DMS53 (cell line): ENCODE results near the gene CLSTN2.

Experiments used
- DNase-seq: peaks from one replicate; lab custom pipeline; 2025; lab: John Stamatoyannopoulos, UW

The CLSTN2 gene

DNA sequence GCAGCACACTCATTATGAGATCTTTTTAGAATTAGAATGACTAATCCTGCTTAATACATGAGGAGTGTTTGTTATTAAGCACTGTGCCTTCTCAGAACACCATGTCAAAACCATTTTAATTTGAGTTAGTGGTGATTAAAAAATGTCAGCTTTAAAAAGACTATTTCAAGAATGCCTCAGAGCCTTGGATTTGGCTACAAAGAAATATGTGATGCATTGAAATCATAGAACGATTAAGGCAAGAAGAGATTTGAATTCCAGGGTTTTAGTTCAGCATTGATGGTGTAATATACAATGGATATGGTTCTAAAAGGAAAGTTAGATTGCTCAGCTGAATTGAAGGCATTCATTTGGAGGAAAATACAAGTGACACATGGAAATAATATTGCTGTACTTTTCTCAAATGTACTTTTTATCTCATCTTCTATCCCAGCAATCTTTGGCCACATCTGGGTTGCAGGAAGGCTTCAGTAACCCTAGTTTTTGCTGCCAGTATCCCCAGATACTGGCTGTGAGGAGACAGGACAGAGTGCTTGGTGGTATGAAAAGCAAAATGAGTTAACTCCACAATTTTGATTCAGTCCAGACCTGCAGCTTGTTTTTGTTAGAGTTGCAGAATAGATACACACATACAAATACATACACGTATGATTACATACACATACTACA is 303.8 kb downstream of the CLSTN2 start:
- no peak for DNase-seq

DNA sequence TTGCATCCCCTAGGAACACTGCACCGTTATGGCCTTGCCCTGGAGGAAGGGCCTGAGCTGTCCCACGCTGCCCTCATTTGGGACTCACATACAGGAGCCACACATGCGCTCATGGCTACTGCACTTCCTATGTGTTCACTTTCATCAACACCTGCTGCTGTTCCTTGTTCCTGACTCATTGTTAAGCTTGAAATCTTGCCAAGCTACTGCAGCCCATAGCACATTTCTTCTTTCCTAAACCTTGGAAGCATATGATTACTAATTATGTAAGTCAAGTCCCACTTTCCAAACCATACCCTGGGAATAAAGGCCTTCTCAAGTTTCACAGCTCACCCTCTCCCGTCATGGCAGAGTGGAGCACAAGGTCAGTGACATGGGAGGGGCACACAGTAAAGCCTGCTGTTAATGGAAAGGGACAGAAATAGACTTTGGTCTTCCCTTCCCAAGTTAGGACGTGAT is 307.9 kb downstream of the CLSTN2 start:
- peak; percentile 34 for DNase-seq

DNA sequence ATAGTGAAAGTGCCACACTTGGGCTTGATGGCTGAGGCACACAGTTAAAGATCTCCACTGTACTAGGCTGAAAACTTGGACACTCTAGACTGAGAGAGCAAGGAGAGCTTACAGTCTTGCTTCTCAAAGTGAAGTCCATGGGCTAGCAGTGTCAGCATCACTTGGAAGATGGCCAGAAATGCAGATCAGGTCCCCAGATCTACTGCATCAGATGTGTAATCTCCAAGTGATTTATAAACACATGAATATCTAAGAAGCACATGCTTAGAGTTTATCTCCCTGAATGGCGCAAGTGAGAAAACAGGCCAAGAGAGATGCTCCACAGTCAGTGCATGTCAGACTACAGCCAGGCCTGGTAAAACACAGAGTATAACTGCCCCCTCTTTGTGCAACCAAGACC is 308.6 kb downstream of the CLSTN2 start:
- DNase-seq, result no peak

DNA sequence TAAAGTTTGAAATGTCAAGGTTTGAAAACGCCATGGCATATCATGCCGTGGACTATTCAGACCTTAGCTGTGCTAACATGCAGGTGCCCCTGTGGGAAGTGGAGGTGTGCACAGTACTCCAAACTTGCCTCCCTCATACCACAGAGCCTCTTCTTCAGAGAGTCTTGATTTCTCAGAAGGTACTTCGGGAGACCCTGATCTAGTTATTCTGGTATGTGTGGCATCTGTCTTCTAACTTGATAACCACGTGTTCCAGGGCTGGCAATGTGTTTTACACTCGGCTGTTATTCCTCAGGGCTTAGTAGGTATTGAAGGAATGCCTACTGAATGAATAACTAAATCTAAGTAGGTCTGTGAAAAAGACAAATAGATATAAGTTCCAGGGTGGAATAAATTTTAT is 309.9 kb downstream of the CLSTN2 start:
- no peak for DNase-seq

DNA sequence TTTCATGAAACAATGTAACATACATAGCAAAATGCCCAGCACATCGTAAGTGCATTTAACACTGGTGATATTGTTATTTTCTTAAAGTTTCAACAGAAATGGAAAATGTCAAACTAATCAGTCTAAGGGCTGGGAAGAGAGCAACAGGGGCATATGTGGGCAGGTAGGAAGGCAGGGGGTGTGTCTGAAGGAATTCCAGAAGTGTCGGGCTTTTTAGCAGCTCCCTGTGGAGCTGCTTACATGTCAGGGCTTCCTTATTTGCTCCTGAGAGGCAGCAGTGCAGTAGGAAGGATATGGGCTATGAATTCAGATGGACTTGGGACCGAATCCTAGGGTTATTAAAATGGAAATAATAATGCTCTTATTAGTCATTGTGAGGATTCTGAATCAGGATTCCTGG is 311.6 kb downstream of the CLSTN2 start:
- DNase-seq, result no peak

DNA sequence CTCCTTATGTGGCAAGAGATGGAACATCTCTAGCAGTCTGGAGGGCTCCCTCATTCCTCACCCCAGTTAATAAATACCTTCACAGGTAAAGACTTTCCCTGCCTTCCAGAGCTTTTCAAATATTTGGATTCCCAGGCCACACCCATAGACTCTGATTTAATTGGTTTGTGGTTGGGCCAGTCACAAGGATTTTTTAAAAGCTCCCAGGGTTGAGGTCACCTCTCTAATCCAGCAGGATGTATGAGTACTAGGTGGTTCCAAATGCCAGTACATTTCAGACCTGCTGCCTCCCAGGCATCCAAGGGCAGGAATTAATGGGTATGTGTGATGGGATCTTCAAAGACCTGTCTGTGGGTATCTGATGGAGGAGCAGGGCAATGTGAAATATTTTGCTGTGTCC is 312.8 kb downstream of the CLSTN2 start:
- DNase-seq, result no peak

DNA sequence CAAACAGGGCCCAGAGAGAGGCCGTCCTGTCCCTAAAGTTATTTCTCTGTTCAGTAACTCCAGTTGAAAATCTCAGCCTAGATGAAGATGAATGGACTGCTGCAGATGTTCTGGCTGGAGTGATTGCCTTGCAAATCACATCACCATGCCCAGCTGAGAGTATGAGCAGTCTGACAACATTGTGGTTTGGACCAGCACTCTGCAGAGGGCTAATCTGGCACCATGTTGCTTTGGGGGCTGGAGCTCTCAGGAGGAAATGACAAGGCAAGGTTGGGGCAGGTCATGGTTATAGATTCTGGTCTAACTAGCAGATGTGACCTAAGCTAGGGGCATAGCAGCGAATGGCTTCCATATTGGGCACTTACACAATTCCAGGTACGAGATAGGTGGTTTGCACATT is 314.2 kb downstream of the CLSTN2 start:
- DNase-seq, result no peak

DNA sequence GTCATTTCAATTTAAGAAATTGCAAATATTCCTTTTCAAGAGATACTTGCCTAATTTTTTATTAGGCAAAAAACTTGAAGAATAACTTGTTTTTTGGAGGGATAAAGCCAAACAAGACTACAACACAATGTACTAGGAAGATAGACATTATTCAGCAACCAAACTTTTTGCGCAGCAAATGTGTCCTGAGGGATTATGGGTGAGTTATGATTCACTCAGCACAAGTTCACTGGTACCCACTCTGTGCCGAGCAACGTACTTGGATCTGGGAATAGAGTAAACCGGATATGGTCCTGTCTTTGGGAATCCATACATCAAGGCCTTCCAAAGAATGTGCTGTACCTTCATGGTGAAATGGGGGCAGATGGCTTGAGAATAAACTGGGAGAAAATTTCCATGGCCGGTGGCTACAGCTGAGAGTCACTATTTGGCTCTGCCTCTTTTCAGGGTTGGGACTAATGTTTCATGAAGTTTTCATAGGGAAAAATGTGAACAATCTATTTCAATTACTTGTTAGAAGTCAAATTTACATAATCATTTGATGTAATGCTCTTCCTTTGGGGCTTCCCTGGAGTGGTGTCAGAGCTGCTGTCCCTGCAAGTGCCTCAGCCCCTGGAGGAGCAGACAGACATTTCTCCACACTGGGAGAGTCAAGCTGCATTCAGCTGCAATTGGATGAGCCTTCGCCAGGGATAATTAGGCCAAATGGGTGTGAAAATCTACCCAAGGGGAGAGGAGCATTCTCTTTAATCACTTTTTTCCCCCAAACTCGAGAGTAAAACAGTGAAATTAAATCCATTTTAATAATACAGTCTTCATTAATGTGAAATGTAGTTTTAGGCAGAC is 315.2 kb downstream of the CLSTN2 start:
- no peak for DNase-seq

DNA sequence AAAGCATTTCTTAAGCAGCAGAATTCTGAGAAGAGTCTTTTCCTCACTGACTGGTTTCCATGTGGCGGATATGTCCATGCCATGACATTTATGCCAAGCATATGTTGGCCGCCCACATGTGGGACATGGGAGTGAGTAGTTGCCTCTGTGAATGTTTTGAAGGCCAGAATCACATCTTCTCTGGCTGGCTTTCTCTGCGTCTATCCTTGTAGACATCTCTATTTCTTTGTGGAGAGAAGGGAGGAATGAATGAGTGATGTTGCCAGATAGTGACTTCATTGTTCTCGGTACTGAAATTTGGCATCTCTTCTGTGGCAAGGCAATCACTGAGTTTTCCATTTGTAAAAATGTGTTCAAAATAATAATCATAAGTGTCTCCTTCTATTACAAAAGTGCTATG is 316.0 kb downstream of the CLSTN2 start:
- no peak for DNase-seq

DNA sequence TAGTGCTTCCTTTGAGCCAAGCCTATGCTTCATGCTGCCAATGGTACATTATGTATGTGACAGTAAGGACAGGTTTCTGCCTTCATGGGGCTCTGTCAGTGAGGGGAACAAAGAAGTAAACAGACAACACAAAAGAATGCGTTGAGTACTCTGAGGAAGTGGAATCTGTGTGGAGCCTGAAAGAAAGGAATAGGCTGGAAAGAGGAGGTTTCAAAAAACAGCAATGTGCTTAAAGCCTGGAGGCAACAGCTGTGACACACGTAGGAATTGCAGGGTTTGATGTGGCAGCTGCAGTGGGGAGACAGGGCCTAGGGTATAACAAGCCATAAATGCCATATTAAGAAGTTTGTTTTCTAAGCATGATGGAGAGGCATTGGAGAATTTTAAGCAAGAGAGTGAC is 316.7 kb downstream of the CLSTN2 start:
- no peak for DNase-seq

DNA sequence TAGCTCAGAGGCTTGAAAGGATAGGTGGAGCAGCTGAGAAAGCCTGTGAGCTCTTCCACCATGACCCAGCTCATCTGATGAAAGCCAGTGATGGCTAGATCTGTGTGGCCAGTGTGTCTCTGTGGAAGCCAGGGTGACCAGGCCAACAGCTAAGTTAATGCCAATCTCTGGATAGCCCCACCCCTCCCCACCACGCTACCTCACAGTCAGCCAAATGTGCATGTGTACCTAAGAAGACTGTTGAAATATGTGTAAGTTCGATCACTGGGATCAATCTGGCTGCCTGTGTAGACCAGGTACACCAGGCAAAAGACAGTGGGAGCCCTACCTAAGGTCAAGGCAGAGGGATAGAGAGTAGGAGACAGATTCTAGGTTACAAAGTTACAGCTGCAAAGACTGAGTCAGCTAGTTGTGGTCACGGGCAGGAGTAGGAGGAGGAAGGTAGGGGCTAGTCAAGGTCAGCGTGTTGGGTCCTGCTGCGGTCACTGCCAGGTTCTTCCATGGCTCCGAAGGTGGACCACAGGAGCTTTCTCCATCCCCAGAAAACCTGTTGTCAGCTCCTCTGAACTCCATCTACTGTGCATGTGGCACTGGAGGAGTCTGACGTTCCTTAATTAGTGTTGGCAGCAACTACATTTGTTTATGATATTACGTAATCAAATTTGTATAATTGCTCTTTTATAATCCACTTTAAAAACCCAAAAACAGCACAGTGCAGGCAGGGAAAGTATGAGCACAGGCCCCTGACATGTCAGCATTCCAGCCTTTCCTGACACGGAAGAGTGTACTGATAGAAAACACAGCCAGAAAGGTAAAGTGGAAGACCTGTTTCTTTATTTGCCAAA is 318.0 kb downstream of the CLSTN2 start:
- DNase-seq, result no peak

DNA sequence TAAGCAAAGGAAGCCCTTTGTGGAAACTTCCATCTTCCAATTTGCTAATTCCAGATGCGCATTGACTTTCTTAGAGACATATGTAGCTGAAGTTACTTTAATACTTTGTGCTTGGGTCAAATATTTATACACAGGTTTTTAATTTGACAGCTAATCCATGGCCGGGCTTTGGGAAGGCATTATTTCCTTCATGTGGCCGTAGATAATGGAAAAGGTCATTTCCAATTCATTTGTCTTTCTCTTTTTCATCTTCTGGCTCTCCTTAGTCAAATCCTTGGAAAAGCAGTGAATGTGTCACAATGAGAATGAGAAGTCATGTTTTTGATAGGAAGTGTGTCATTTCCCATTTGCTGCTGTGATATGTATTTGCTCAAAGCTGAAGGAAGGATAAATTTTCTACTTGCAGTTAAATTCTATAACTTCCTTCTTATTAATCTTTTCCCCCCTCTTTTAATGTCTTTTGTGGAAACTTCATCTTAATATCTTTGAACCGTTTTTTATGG is 323.3 kb downstream of the CLSTN2 start:
- DNase-seq, result no peak

DNA sequence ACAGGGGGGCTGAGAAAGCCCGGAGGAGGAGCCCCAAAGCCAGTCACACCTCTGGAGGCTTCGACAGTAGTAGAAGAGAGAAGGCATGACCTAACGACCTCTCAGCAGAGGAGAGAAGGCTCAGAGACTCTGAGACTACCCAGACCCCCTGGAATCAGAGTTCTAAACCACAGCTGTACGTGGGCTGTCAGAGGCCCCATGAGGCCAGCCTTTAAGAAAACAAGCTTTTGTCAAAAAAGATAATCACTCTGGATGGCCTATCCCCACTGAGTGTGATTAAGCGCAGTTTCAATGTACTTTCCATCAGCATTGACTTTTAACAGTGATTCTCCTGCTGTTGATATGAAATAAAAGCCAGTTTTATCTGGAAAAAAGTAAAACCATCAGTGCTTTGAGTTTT is 330.3 kb downstream of the CLSTN2 start:
- no peak for DNase-seq

DNA sequence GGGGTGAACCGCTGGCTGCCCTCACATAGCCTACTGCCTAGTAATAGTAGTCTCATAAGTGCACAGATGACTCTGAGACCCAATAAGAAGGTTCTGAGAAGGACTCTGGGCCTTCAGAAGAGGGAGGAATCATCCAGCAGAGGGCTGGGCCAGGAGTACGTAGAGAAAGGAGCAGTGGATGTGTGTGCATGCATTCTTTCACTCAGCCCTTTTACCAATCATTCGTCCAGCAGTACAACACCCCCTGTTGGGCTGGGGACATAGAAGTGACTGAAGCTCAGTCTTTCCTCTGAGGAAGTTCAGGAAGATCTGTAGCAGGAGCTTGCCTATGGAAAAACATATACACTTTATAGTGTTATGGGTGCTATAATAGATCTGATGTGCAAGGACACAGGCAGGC is 333.1 kb downstream of the CLSTN2 start:
- no peak for DNase-seq

DNA sequence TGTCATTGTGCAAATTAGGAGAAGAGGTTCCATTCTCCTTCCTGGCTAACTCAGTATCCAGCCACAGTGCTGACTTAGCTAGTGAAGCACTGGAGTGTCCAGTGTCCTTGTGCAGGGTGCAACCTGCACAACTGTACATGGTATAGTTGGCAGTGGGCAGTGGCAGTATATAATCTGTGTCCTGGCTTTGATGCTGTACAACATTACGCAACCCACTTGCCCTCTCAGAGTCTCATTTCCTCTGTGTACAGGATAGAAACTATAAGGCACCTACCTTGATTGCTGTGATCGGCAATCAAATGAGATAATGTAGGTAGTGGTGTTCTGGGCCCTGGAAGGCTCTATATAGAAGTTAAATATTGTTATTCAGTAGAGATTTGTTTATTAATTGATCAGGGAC is 333.6 kb downstream of the CLSTN2 start:
- no peak for DNase-seq

DNA sequence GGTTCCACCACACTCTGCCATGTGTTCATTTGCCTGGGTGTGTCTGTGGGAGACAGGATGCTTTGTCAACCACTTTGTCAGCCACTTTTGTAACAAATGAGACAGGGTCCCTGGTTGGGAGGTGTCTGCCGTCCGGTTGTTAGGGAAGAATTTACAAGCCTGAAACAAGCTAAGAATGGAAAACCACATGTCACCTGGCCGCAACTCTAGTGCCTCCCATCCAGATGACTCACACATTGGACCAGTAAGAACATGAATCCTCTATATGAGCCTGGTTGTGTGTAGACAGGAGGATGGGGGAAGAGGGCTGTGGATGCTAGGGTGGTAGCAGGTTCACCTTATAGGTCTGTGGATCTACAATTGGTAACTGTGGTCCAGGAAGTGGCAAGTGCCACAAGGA is 335.3 kb downstream of the CLSTN2 start:
- no peak for DNase-seq

DNA sequence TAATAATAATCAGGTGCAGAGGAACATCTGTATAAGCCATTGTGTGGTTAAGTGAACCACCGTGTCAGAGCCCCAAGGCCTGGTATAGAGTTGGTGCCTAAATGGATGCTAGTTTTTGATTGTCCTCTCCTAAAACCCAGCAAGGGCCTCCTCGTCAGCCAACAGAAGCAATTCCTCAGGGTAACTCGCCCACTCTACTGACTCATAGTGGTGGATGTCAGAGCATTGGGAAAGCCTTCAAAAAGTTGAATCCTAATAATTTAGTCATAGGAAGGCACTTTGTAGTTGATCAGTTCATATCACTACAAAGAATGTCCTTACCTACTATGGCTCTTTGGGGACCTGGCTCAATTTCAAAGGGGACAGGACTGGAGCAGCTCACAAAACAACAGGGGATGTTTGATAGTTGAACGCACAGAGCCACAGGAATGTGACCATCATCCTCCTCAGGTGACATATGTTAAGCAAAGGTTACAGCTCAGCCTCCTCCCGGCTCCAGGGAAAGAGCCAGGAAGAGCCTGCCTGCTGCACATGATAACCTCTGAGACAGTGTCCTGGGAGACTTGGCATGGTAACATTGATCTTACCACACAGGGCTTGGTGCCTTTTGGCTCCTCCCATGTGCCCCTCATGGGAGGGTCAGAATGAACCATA is 338.7 kb downstream of the CLSTN2 start:
- no peak for DNase-seq

DNA sequence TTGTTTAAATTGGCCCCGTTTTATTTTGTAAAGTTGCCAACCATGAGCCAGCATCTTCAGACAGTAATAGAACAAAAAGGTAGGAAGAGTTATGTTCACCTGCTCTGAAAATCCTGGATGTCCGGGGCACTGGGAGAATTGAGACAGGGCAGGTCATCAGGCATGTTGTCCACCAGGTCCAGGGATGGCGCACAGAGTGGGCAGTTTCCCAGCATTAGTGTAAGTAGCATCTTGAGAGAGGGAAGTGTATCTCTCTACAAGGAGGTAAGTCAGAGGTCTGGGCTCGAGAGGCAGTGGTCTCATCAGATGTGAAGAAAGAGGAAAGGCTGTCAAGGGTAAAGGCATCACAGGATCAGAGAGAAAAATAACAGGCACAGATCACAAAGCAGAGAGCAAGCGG is 339.4 kb downstream of the CLSTN2 start:
- DNase-seq, result no peak

DNA sequence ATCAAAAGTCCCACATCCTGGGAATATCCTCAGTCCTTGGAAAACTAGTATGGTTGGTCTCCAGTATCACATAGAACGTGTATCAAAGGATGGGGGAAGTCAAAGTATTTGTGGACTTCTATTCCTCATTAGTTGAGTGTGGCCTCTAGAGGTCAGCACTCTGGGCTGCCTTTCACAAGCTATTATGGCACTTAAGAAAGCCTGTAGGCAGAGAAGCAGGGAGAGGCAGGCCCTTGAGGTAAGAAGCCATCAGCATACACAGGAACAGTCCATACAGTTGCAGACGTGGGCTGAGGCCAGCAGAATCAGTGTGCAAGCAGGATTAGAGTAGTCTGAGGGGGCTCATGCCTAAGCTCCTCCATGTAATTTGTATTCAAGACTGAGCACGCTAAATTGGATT is 341.7 kb downstream of the CLSTN2 start:
- peak; percentile 49 for DNase-seq

DNA sequence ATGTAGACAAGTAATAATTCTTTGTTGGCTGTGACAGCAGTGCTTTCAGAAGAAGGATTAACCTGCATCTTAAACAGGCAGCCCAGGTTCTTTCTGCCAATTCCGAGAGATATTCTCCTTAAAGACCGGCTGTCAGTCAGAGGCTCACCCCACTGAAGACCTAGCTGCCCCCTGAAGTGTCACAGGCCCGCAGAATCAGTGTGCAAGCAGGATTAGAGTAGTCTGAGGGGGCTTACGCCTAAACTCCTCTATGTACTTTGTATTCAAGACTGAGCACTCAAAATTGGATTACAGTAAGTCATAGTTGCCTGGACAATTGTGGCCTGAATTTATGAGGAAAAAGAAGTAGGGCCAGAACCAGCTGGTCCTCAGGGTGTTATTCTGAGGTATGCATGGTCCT is 342.9 kb downstream of the CLSTN2 start:
- no peak for DNase-seq

DNA sequence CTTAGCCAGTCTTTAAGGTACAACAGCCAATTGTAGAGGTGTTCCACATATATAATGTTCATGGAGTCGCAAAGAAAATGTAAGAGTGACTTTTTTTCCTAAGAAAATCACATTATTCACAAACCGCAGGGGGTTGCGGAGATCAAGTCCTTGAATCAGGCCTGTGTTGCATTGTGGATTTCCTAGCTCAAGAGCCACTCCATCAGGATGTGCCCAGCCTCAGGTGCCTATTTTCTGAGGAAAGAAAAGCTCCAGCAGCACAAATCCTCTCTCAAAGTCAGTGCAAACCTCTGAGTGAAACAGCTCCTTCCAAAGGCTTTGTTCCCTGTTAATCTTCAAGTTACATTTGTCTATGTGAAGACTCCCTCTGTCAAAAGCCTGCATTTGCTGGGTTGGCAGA is 349.4 kb downstream of the CLSTN2 start:
- DNase-seq, result no peak

DNA sequence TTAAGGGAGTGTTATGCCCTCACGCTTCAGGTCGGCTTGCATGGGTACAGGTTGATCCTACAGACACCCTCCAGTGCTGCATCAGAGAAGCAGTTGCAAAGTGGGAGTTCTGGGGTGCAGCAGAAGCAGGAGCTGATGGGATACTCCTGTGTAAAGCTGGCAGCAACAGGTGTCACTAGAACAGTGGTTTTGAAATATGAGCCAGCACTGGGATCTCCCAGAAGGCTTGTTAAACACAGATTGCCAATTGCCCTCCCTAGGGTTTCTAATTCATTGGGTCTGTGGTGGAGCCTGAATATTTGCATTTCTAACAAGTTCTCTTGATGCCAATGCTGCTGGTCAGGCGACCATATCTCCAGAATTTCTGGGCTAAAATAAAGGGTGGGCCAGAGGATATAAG is 350.4 kb downstream of the CLSTN2 start:
- no peak for DNase-seq
